MM.1S (cell line): Measurements from ENCODE around the gene SPR.

Source experiments
- DNase-seq: peaks from one replicate; pipeline ENCODE4 v3.0.0-alpha.2; 2015
- H2AFZ ChIP-seq: fragments of 300-600 bp; sonication (generic); 2 replicates; pipeline ENCODE4 v1.6.0; 2016; ENCODE audit warnings: antibody characterized with exemption, low read length
- H3F3A ChIP-seq: fragments of 300-600 bp; sonication (generic); 2 replicates; pipeline ENCODE4 v1.6.1; 2016; ENCODE audit warnings: mild to moderate bottlenecking, antibody characterized with exemption, low read length, moderate library complexity, mixed read lengths; ENCODE audit not compliant: insufficient read depth
- H3K27ac ChIP-seq: fragments of 300-600 bp; sonication (generic); 2 replicates; pipeline ENCODE4 v1.5.1; 2016; ENCODE audit warnings: mild to moderate bottlenecking, low read length
- H3K27me3 ChIP-seq: fragments of 300-600 bp; sonication (generic); replicated peaks from 2 replicates; pipeline ENCODE4 v1.6.0; 2016; ENCODE audit warnings: low read length; ENCODE audit not compliant: insufficient read depth
- H3K36me3 ChIP-seq: fragments of 300-600 bp; sonication (generic); replicated peaks from 2 replicates; pipeline ENCODE4 v1.6.1; 2016; ENCODE audit warnings: mild to moderate bottlenecking, low read length, mixed read lengths; ENCODE audit not compliant: insufficient read depth
- H3K4me1 ChIP-seq: fragments of 300-600 bp; sonication (generic); 2 replicates; pipeline ENCODE4 v1.6.1; 2016; ENCODE audit warnings: low read length, mixed read lengths
- H3K4me2 ChIP-seq: fragments of 300-600 bp; sonication (generic); 2 replicates; pipeline ENCODE4 v1.6.0; 2016; ENCODE audit warnings: low read depth, low read length
- H3K4me3 ChIP-seq: fragments of 300-600 bp; sonication (generic); 2 replicates; pipeline ENCODE4 v1.5.1; 2016; ENCODE audit warnings: low read length, mixed read lengths
- H3K79me2 ChIP-seq: fragments of 300-600 bp; sonication (generic); 2 replicates; pipeline ENCODE4 v1.6.1; 2016; ENCODE audit warnings: mixed run types, low read length, mixed read lengths
- H3K9ac ChIP-seq: fragments of 300-600 bp; sonication (generic); 2 replicates; pipeline ENCODE4 v1.6.1; 2016; ENCODE audit warnings: low read length, mixed read lengths
- H3K9me2 ChIP-seq: fragments of 300-600 bp; sonication (generic); replicated peaks from 2 replicates; pipeline ENCODE4 v1.6.1; 2016; ENCODE audit warnings: mild to moderate bottlenecking, low read length, mixed read lengths; ENCODE audit not compliant: insufficient read depth
- H3K9me3 ChIP-seq: fragments of 300-600 bp; sonication (generic); replicated peaks from 2 replicates; pipeline ENCODE4 v1.6.1; 2016; ENCODE audit warnings: mild to moderate bottlenecking, low read length, mixed read lengths; ENCODE audit not compliant: insufficient read depth
- H4K20me1 ChIP-seq: fragments of 300-600 bp; sonication (generic); 2 replicates; pipeline ENCODE4 v1.6.1; 2016; ENCODE audit warnings: mild to moderate bottlenecking, low read length, moderate library complexity, mixed read lengths; ENCODE audit not compliant: insufficient read depth
- EZH2 ChIP-seq: fragments of 300-600 bp; sonication (generic); optimal IDR thresholded peaks from 2 replicates; pipeline ENCODE3; 2017; ENCODE audit warnings: low read depth, mild to moderate bottlenecking, antibody characterized with exemption, low read length, mixed read lengths
- EZH2phosphoT487 ChIP-seq: fragments of 300-600 bp; sonication (generic); IDR thresholded peaks from 2 replicates; pipeline ENCODE4 v1.6.1; 2018; ENCODE audit warnings: antibody characterized with exemption, low read length
- TF ChIP-seq, protein P1 (sequence below): fragments of 300-600 bp; sonication (generic); IDR thresholded peaks from 2 replicates; pipeline ENCODE4 v1.5.1; 2016; ENCODE audit warnings: antibody characterized with exemption, low read length, mixed read lengths

The SPR gene

DNA sequence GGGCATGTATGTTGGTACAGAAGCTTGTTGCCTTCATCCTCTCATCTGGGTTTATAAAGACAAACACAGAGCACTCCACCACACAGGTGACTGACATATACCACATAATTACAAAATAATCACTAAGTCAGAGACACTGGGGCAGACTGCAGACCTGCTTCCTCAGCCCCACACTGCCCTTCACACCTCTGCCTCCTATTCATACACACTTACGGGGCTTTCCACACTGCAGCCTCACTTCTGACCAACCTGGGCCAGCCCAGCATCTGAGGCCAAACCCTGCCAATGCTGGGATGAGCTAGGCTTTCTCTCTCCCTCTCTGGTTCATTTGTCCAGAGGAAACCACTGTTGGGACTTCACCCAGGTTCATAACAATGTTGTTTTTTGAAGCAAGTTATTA, 34.6 kb downstream of the SPR start:
- Histone ChIP-seq H3K27me3 (peaks cover 89% of the 10 kb centered on the region), H3K9me3 (no peaks in the 10 kb centered on the region), H4K20me1 (0 out of 2 replicates have a peak, but pooled peaks cover 2% of the 10 kb centered on the region), H3K27ac (no peak overlapping the region), H3F3A (no peaks in the 10 kb centered on the region), H3K9ac (no peak overlapping the region), H3K36me3 (no peaks in the 10 kb centered on the region), H3K4me1 (no peaks in the 10 kb centered on the region), H3K4me3 (no peak overlapping the region), H3K9me2 (no peaks in the 10 kb centered on the region), H3K79me2 (no peaks in the 10 kb centered on the region), H2AFZ (no peak overlapping the region), H3K4me2 (no peak overlapping the region)
- TF ChIP-seq, protein P1, sequence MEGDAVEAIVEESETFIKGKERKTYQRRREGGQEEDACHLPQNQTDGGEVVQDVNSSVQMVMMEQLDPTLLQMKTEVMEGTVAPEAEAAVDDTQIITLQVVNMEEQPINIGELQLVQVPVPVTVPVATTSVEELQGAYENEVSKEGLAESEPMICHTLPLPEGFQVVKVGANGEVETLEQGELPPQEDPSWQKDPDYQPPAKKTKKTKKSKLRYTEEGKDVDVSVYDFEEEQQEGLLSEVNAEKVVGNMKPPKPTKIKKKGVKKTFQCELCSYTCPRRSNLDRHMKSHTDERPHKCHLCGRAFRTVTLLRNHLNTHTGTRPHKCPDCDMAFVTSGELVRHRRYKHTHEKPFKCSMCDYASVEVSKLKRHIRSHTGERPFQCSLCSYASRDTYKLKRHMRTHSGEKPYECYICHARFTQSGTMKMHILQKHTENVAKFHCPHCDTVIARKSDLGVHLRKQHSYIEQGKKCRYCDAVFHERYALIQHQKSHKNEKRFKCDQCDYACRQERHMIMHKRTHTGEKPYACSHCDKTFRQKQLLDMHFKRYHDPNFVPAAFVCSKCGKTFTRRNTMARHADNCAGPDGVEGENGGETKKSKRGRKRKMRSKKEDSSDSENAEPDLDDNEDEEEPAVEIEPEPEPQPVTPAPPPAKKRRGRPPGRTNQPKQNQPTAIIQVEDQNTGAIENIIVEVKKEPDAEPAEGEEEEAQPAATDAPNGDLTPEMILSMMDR = no peak
- TF ChIP-seq EZH2 = no peak
- no peak for DNase-seq

DNA sequence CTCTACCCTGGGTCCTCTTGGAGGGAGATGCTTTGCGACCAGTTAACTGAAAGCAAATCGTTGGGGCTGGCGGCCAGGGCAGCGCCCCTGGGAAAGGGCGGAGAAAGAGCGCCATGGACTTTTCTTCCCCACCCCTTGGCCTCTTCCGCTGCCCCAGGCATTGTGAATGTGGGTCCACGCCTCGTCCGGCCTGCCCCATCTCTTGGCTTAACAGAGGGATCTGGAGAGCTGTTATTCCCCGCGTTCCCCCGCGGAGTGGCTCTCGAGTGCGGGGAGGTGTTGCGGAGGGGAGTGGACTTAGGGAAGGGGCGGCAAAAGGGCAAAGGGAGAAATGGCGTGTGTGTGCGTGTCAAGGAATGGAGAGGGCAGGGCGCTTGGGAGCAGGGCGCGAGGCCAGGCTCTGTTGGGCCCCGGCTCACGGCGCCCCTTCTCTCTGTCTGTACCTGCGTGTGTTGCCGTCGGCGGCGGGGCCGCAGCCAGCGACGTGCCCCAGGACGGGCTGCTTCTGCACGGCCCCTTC, 36.7 kb downstream of the SPR start:
- Histone ChIP-seq H3K4me3 (no peak overlapping the region), H3K79me2 (no peaks in the 10 kb centered on the region), H3K9me3 (no peaks in the 10 kb centered on the region), H4K20me1 (0 out of 2 replicates have a peak, but pooled peaks cover 2% of the 10 kb centered on the region), H2AFZ (no peak overlapping the region), H3K4me2 (no peak overlapping the region), H3K9ac (no peak overlapping the region), H3F3A (no peaks in the 10 kb centered on the region), H3K4me1 (no peaks in the 10 kb centered on the region), H3K27ac (no peak overlapping the region), H3K36me3 (no peaks in the 10 kb centered on the region), H3K27me3 (peaks cover 85% of the 10 kb centered on the region), H3K9me2 (no peaks in the 10 kb centered on the region)
- DNase-seq = no peak
- TF ChIP-seq EZH2 (no peak), EZH2phosphoT487 (no peak)
- TF ChIP-seq, protein P1 = no peak

DNA sequence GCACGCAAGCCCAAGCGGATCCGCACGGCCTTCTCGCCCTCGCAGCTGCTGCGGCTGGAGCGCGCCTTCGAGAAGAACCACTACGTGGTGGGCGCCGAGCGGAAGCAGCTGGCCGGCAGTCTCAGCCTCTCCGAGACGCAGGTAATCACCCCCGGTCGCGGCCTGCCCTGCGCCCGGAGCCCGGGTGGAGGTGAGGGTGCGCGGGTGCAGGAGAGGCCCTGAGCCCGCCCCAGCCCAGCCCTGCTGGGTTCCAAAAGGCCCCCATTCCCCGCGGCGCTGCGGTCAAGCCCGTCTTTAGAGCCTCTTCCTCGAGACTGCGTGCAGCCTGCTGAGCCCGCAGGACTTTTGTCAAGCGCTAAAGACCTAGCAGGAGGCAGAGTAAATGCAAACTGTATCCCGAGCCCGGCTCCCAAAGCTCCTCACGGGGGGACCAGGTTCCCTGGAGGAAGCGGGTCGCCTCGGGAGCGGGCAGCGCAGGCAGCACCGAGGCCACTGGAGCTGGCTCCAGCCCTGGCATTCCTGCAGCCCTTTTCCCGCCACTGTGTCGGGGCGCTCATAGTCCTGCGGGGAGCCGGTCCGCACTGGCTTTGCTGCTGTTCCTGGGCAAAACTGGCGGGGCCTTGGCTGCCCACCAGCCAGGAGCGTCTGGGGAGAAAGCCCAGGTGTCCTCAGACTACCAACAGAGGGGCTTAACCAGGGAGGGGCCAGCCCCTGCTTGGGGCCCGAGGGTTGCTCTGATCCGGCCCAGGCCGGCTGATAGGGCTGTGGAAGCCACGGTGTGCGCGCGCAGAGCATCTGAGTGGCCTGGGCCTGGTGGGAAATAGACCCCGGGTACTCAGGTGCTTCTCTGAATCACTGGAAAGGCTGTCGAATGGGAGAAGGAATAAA, 37.4 kb downstream of the SPR start:
- Histone ChIP-seq H3K4me3 (no peak overlapping the region), H3K9me3 (no peaks in the 10 kb centered on the region), H3K9me2 (no peaks in the 10 kb centered on the region), H4K20me1 (0 out of 2 replicates have a peak, but pooled peaks cover under 1% of the 10 kb centered on the region), H3K36me3 (no peaks in the 10 kb centered on the region), H3K4me2 (no peak overlapping the region), H3K27me3 (peaks cover 78% of the 10 kb centered on the region), H3K27ac (no peak overlapping the region), H3F3A (no peaks in the 10 kb centered on the region), H2AFZ (no peak overlapping the region), H3K79me2 (no peaks in the 10 kb centered on the region), H3K4me1 (no peaks in the 10 kb centered on the region), H3K9ac (no peak overlapping the region)
- DNase-seq = no peak
- TF ChIP-seq, protein P1 = no peak
- no peak for TF ChIP-seq EZH2
- no peak for TF ChIP-seq EZH2phosphoT487
